Liver (tissue), 9 donors: ENCODE measurements around the gene CMBL. TPM values are rescaled to one million over a fixed set of nuclear protein-coding genes. Genes with fewer than 3 reads are reported as not detected.

ENCODE experiments used
- DNase-seq: peaks from one replicate; pipeline ENCODE4 v3.0.0-alpha.2; 2017; ENCODE audit warnings: low spot score
- H3K27ac ChIP-seq, 2 donors: one replicate each; pipeline ENCODE4 v1.7.0; 2013; ENCODE audit warnings: inconsistent platforms in 2 of 2, low read length in 2 of 2, control low read depth in 1 of 2, low read depth in 1 of 2, mild to moderate bottlenecking in 1 of 2
- H3K27me3 ChIP-seq, 4 donors: one replicate each; pipeline versions ENCODE4 v1.6.1 to v1.7.0; 2013; ENCODE audit warnings: low read length in 3 of 4, inconsistent platforms in 1 of 4, mild to moderate bottlenecking in 1 of 4, moderate library complexity in 1 of 4; ENCODE audit not compliant: control insufficient read depth in 4 of 4, insufficient read depth in 4 of 4
- H3K36me3 ChIP-seq, 4 donors: one replicate each; pipeline versions ENCODE4 v1.6.1 to v1.7.0; 2013; ENCODE audit warnings: low read length in 3 of 4, mild to moderate bottlenecking in 3 of 4, low read depth in 1 of 4, moderate library complexity in 1 of 4; ENCODE audit not compliant: control insufficient read depth in 4 of 4, insufficient read depth in 3 of 4
- H3K4me1 ChIP-seq, 4 donors: one replicate each; pipeline versions ENCODE4 v1.6.1 to v1.7.0; 2013; ENCODE audit warnings: low read length in 3 of 4, mild to moderate bottlenecking in 3 of 4, moderate library complexity in 1 of 4; ENCODE audit not compliant: control insufficient read depth in 4 of 4, insufficient read depth in 4 of 4
- H3K4me3 ChIP-seq, 3 donors: one replicate each; pipeline versions ENCODE4 v1.6.1 to v1.7.0; 2013; ENCODE audit warnings: low read length in 3 of 3, control low read depth in 1 of 3, low read depth in 1 of 3, mild to moderate bottlenecking in 1 of 3
- H3K9ac ChIP-seq, 2 donors: one replicate each; pipeline ENCODE4 v1.7.0; 2013; ENCODE audit warnings: low read length in 2 of 2, mild to moderate bottlenecking in 2 of 2, moderate library complexity in 2 of 2, control low read depth in 1 of 2, low read depth in 1 of 2
- H3K9me3 ChIP-seq, 4 donors: one replicate each; pipeline versions ENCODE4 v1.6.1 to v1.7.0; 2013; ENCODE audit warnings: low read length in 3 of 4; ENCODE audit not compliant: control insufficient read depth in 4 of 4
- ATF3 ChIP-seq: IDR thresholded peaks from 2 replicates; pipeline ENCODE4 v1.6.1; 2016; ENCODE audit warnings: antibody characterized with exemption
- FOXA1 ChIP-seq: IDR thresholded peaks from 2 replicates; pipeline ENCODE4 v1.6.1; 2016; ENCODE audit warnings: antibody characterized with exemption
- FOXA2 ChIP-seq: IDR thresholded peaks from 2 replicates; pipeline ENCODE4 v1.6.1; 2016; ENCODE audit warnings: antibody characterized with exemption
- GABPA ChIP-seq, 2 donors: IDR thresholded peaks in 1 of 2; conservative IDR thresholded peaks in 1 of 2; 2 replicates each; pipeline ENCODE4 v1.6.1; 2016; ENCODE audit warnings: antibody characterized with exemption in 2 of 2, mild to moderate bottlenecking in 1 of 2, moderate library complexity in 1 of 2
- HNF4A ChIP-seq, 2 donors: conservative IDR thresholded peaks; 2 replicates each; pipeline ENCODE4 v1.6.1; 2016; ENCODE audit warnings: antibody characterized with exemption in 2 of 2, mild to moderate bottlenecking in 2 of 2
- HNF4G ChIP-seq: IDR thresholded peaks from 2 replicates; pipeline ENCODE4 v1.6.1; 2016; ENCODE audit warnings: antibody characterized with exemption
- JUND ChIP-seq, 2 donors: IDR thresholded peaks; 2 replicates each; pipeline ENCODE4 v1.6.1; 2016; ENCODE audit warnings: antibody characterized with exemption in 2 of 2
- MAX ChIP-seq: IDR thresholded peaks from 2 replicates; pipeline ENCODE4 v1.6.1; 2016; ENCODE audit warnings: antibody characterized with exemption
- NR2F2 ChIP-seq: IDR thresholded peaks from 2 replicates; pipeline ENCODE4 v1.6.1; 2016; ENCODE audit warnings: antibody characterized with exemption
- RAD21 ChIP-seq, 2 donors: IDR thresholded peaks; 2 replicates each; pipeline ENCODE4 v1.6.1; 2016; ENCODE audit warnings: antibody characterized with exemption in 2 of 2, mild to moderate bottlenecking in 2 of 2
- REST ChIP-seq: IDR thresholded peaks from 2 replicates; pipeline ENCODE4 v1.6.1; 2016; ENCODE audit warnings: antibody characterized with exemption, mild to moderate bottlenecking
- RXRA ChIP-seq, 2 donors: IDR thresholded peaks; 2 replicates each; pipeline ENCODE4 v1.6.1; 2017 to 2018; ENCODE audit warnings: antibody characterized with exemption in 2 of 2, mild to moderate bottlenecking in 1 of 2
- SP1 ChIP-seq: IDR thresholded peaks from 2 replicates; pipeline ENCODE4 v1.6.1; 2018; ENCODE audit warnings: antibody characterized with exemption, mild to moderate bottlenecking
- TAF1 ChIP-seq: conservative IDR thresholded peaks from 2 replicates; pipeline ENCODE4 v1.6.1; 2016; ENCODE audit warnings: antibody characterized with exemption, mild to moderate bottlenecking
- YY1 ChIP-seq: IDR thresholded peaks from 2 replicates; pipeline ENCODE4 v1.6.1; 2016; ENCODE audit warnings: antibody characterized with exemption, mild to moderate bottlenecking
- ZBTB33 ChIP-seq: IDR thresholded peaks from 2 replicates; pipeline ENCODE4 v1.6.1; 2016; ENCODE audit warnings: antibody characterized with exemption
- WGBS: extraction: QIAGEN DNeasy Blood & Tissue Kit; methylation state at CpG from one replicate; pipeline ENCODE4 v1.1.7; 2013; 5-methylcytosine and 5-hydroxymethylcytosine counted together
- polyA plus RNA-seq, 2 donors: library from polyadenylated mRNA; stranded (reverse) in 1 of 2; unstranded in 1 of 2; fragments of 200-250 nt in 1 of 2; fragments of >200 nt in 1 of 2; fragmentation: Nextera tagmentation in 1 of 2; extraction: Ambion mirVana in 1 of 2; gene quantifications; one replicate each; pipeline versions ENCODE4 v1.2.1 to v1.2.3, GENCODE V29; 2013 to 2015
- total RNA-seq, 2 donors: library from RNA; depleted of rRNA; stranded (reverse); fragments of >200 nt; gene quantifications; one replicate each; pipeline ENCODE4 v1.2.3, GENCODE V29; 2014
- donor health status: healthy.
- donor health status: healthy.
- donor health status: healthy.
- donor health status: healthy.
- donor health status: healthy.

The CMBL gene
- total and polyA plus RNA-seq, 4 donors, result 6.8 to 56.1 (median 41.7) TPM

- TF ChIP-seq ZBTB33, result no peak
- TF ChIP-seq TAF1, result no peak
These were observed 13.6 kb downstream of the CMBL start (continued) for GRCh38 chr5:10293907-10294662.

GRCh38 chr5:10291692-10292339 lies 15.9 kb downstream of the CMBL start:
- Histone ChIP-seq H3K4me3 (no peak overlapping the region), H3K36me3 (peaks cover 0 to 3% (median 1%) of the 10 kb centered on the region in 4 donors), H3K27ac (peak overlapping the region; percentile 27 to 54), H3K27me3 (no peaks in the 10 kb centered on the region), H3K9me3 (no peaks in the 10 kb centered on the region), H3K4me1 (peaks cover 1 to 29% (median 26%) of the 10 kb centered on the region in 4 donors), H3K9ac (no peak overlapping the region)
- no peak for TF ChIP-seq FOXA2
- TF ChIP-seq REST, result no peak
- no peak for TF ChIP-seq RAD21 (IDR thresholded peaks at IDR 0.05)
- TF ChIP-seq TAF1, result no peak
- TF ChIP-seq SP1, result no peak
- no peak for TF ChIP-seq ATF3
- no peak for TF ChIP-seq HNF4G
- TF ChIP-seq NR2F2, result no peak
- TF ChIP-seq MAX, result no peak
- no peak for TF ChIP-seq FOXA1
- no peak for TF ChIP-seq ZBTB33
- no peak for TF ChIP-seq HNF4A (conservative IDR thresholded peaks at IDR 0.05)
- no peak for TF ChIP-seq YY1
- TF ChIP-seq GABPA (IDR thresholded peaks at IDR 0.05 in 1 of 2, conservative IDR thresholded peaks at IDR 0.05 in 1 of 2), result no peak
- no peak for TF ChIP-seq RXRA (IDR thresholded peaks at IDR 0.05)
- TF ChIP-seq JUND (IDR thresholded peaks at IDR 0.05), result no peak
- WGBS, result 76% methylated on average over 9 of the region's 9 CpGs
- DNase-seq, result no peak
